Right lobe of liver (tissue), 4 donors: Measurements from ENCODE around the gene CEP112.

Experiments used
- CTCF ChIP-seq, 4 donors: fragments of 200-600 bp in 3 of 4; fragments of 450-650 bp in 1 of 4; IDR thresholded peaks; one replicate each; pipeline versions ENCODE4 v1.5.1 to v1.8.0; 2016 to 2022; ENCODE audit warnings: antibody characterized with exemption in 4 of 4, mild to moderate bottlenecking in 2 of 4
- POLR2A ChIP-seq: fragments of 450-650 bp; IDR thresholded peaks from one replicate; pipeline ENCODE4 v1.6.1; 2017; ENCODE audit warnings: antibody characterized with exemption, mild to moderate bottlenecking
- donor health status: DM: no; HTN: no; CAD: no.
- donor health status: DM: no; HTN: no; CAD: no.
- donor health status: DM: no; HTN: yes; CAD: no.

DNA sequence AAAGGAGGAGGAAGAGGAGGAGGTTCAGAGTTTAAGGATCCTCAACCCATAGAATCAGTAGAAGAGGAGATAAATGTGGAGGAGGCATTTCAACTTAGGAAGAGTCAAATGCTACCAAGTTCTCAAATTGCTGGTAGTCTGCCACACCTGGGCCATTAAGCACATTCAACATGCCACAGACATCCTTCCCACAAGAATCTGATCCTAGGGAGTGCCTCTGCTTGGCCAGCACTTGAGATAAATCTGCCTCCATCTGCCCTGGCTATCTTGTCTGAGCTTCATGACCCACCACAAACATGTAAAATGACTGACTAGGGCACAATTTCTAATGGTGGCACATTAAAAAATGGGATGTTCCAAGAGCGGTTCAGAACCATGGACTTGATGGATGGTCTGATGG, 593.2 kb downstream of the CEP112 start:
- TF ChIP-seq CTCF (IDR thresholded peaks at IDR 0.05) (no peak), POLR2A (no peak)
